Measurements from ENCODE around the gene ADAMTS17. TPM values are rescaled to one million over a fixed set of nuclear protein-coding genes. Genes with fewer than 3 reads are reported as not detected.

Gene ADAMTS17
- total and polyA plus RNA-seq, 9 of the 15 experiments (the other 6 are each of a cell fraction or from before 2014, with no cell fraction given): 0.01 to 0.14 (median 0.07) TPM; not detected in 6

GRCh38 chr15:100308213-100308600, 33.6 kb downstream of the ADAMTS17 start:
- Histone ChIP-seq H3K4me2 (ENCODE audit: insufficient read depth, low read length) (no peak overlapping the region), H3K9me3 (replicated peaks; ENCODE audit: control insufficient read depth, insufficient read depth, low read depth, low read length) (no peaks in the 10 kb centered on the region), H3K27me3 (ENCODE audit: control insufficient read depth in 2 of 2, insufficient read depth in 2 of 2, low read length in 2 of 2) (peaks cover 3 to 45% of the 10 kb centered on the region in 2 experiments; a peak in 3 of 5 replicates), H3K4me3 (no peak overlapping the region), H3K36me3 (ENCODE audit: control insufficient read depth, insufficient read depth, low read length) (no peaks in the 10 kb centered on the region), H2AFZ (ENCODE audit: low read depth, low read length) (no peak overlapping the region), H4K20me1 (replicated peaks; ENCODE audit: control insufficient read depth, insufficient read depth, low read length) (no peaks in the 10 kb centered on the region), H3K79me2 (ENCODE audit: control insufficient read depth, insufficient read depth, low read length) (no peaks in the 10 kb centered on the region), H3K9me1 (ENCODE audit: control insufficient read depth, insufficient read depth, low read length) (no peaks in the 10 kb centered on the region), H3K9ac (ENCODE audit: insufficient read depth in 1 of 2, low read depth in 2 of 2, low read length in 2 of 2) (no peak overlapping the region), H3K27ac (ENCODE audit: extremely low read depth, low read depth, low read length) (no peak overlapping the region), H3K4me1 (replicated peaks in 1 of 2; ENCODE audit: control insufficient read depth in 2 of 2, insufficient read depth in 2 of 2, low read length in 2 of 2) (no peaks in the 10 kb centered on the region)
- intact Hi-C loops (cut with micrococcal nuclease) (no loop called here), in situ Hi-C loops (cut with MboI) (no loop called here)
- DNase-seq (ENCODE audit: extremely low read depth in 1 of 4, low spot score in 3 of 4) (no peak), FAIRE-seq (no peak), ATAC-seq (no peak)
- ChIA-PET POLR2A (interaction anchor here (0.6 kb wide), 1 partner anchor 825 kb away, joined by 4 read pairs; no protein-coding TSS in a partner anchor), CTCF (ENCODE audit: low intra/inter-chr PET ratio) (no interaction called here)
- TF ChIP-seq ZNF197 (CRISPR knock-in tag; IDR thresholded peaks at IDR 0.05; ENCODE audit: low read depth) (no peak), RBM34 (IDR thresholded peaks at IDR 0.05; ENCODE audit: borderline replicate concordance, insufficient read depth, low read length) (no peak), MECOM (CRISPR knock-in tag; IDR thresholded peaks at IDR 0.05) (no peak), TCF15 (CRISPR knock-in tag; IDR thresholded peaks at IDR 0.05) (no peak), MEIS2 (IDR thresholded peaks at IDR 0.05; ENCODE audit: partially characterized antibody) (no peak), PHF8 (IDR thresholded peaks at IDR 0.05; ENCODE audit: borderline replicate concordance, low read length) (no peak), ZNF253 (CRISPR knock-in tag; conservative IDR thresholded peaks at IDR 0.05) (no peak), MCM3 (IDR thresholded peaks at IDR 0.05) (no peak), ZBTB1 (CRISPR knock-in tag; IDR thresholded peaks at IDR 0.05; ENCODE audit: borderline replicate concordance, low read depth) (no peak)
- TF ChIP-seq, protein P1, sequence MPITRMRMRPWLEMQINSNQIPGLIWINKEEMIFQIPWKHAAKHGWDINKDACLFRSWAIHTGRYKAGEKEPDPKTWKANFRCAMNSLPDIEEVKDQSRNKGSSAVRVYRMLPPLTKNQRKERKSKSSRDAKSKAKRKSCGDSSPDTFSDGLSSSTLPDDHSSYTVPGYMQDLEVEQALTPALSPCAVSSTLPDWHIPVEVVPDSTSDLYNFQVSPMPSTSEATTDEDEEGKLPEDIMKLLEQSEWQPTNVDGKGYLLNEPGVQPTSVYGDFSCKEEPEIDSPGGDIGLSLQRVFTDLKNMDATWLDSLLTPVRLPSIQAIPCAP (CRISPR knock-in tag; IDR thresholded peaks at IDR 0.05; ENCODE audit: borderline replicate concordance): no peak
- no TSS peak for BruUV-seq (replicated peaks)
- WGBS (ENCODE audit: insufficient coverage, low coverage, missing lambda C conversion rate): 0% methylated on average over 7 of the region's 7 CpGs
